B cell (primary cell): ENCODE results near the gene PDK2. TPM values are rescaled to one million over a fixed set of nuclear protein-coding genes. Genes with fewer than 3 reads are reported as not detected.

Source experiments
- ATAC-seq: fragments of 200-7000 bp; cut with Tn5 transposase; one replicate; pipeline ENCODE4 v1.10.0; 2021; ENCODE audit warnings: low read depth, mild to moderate bottlenecking, moderate number of reproducible peaks, moderate library complexity
- CTCF ChIA-PET: fragments of 350-600 bp; sonication (Branson Sonifier 250); formaldehyde crosslinking; loops from one replicate; lab custom pipeline; 2021; ENCODE audit warnings: antibody characterized with exemption, inconsistent platforms; lab: Charles Lee
- POLR2A ChIA-PET: fragments of 350-600 bp; sonication (Branson Sonifier 250); formaldehyde crosslinking; loops from one replicate; lab custom pipeline; 2021; ENCODE audit warnings: antibody characterized with exemption; lab: Charles Lee
- DNase-seq: peaks from one replicate; pipeline ENCODE4 v3.0.0; 2013
- H2AFZ ChIP-seq: 2 replicates; pipeline ENCODE4 v1.6.1; 2012; ENCODE audit warnings: mild to moderate bottlenecking, low read depth, low read length; ENCODE audit not compliant: insufficient read depth, poor library complexity, severe bottlenecking
- H3K27ac ChIP-seq, 2 donors: 1 replicate in 1 of 2; 2 replicates in 1 of 2; pipeline ENCODE4 v1.5.1; 2012 to 2013; ENCODE audit warnings: low read length in 2 of 2, mild to moderate bottlenecking in 2 of 2, moderate library complexity in 1 of 2
- H3K27me3 ChIP-seq, 4 experiments: fragments of 200-600 bp in 1 of 4; sonication (generic) in 1 of 4; replicated peaks in 1 of 4; 1 replicate in 2 of 4; 2 replicates in 2 of 4; pipeline versions ENCODE4 v1.6.1 to v1.7.0; 2013 to 2016; ENCODE audit warnings: low read length in 3 of 4, mild to moderate bottlenecking in 2 of 4, mixed read lengths in 1 of 4, moderate library complexity in 1 of 4; ENCODE audit not compliant: insufficient read depth in 4 of 4, control insufficient read depth in 3 of 4; ENCODE audit errors: control extremely low read depth in 1 of 4
- H3K36me3 ChIP-seq, 2 experiments: replicated peaks in 1 of 2; 1 replicate in 1 of 2; 2 replicates in 1 of 2; pipeline versions ENCODE4 v1.6.1 to v1.7.1; 2013; ENCODE audit warnings: low read length in 1 of 2; ENCODE audit not compliant: insufficient read depth in 2 of 2, control insufficient read depth in 1 of 2; ENCODE audit errors: control extremely low read depth in 1 of 2, extremely low read depth in 1 of 2
- H3K4me1 ChIP-seq, 2 donors: fragments of 200-600 bp in 1 of 2; sonication (generic) in 1 of 2; 1 replicate in 1 of 2; 2 replicates in 1 of 2; pipeline versions ENCODE4 v1.5.1 to v1.6.1; 2013 to 2017; ENCODE audit warnings: low read length in 2 of 2; ENCODE audit not compliant: control insufficient read depth in 2 of 2, insufficient read depth in 2 of 2
- H3K4me2 ChIP-seq: replicated peaks from 2 replicates; pipeline ENCODE3; 2012; ENCODE audit warnings: mild to moderate bottlenecking, low read depth, low read length; ENCODE audit not compliant: poor library complexity, severe bottlenecking
- H3K4me3 ChIP-seq, 5 experiments: fragments of 200-600 bp in 1 of 5; sonication (generic) in 1 of 5; 1 replicate in 3 of 5; 2 replicates in 2 of 5; pipeline versions ENCODE4 v1.5.1 to v1.7.0; 2011 to 2016; ENCODE audit warnings: low read length in 4 of 5, mild to moderate bottlenecking in 4 of 5, low read depth in 2 of 5, control low read depth in 1 of 5, moderate library complexity in 1 of 5; ENCODE audit not compliant: insufficient read depth in 1 of 5; ENCODE audit errors: control extremely low read depth in 1 of 5, extremely low read depth in 1 of 5
- H3K79me2 ChIP-seq: fragments of 200-600 bp; sonication (generic); one replicate; pipeline ENCODE4 v1.6.0; 2016; ENCODE audit warnings: low read length; ENCODE audit not compliant: control insufficient read depth, insufficient read depth
- H3K9ac ChIP-seq: fragments of 200-600 bp; sonication (generic); 2 replicates; pipeline ENCODE4 v1.6.1; 2017; ENCODE audit warnings: mild to moderate bottlenecking, low read length, moderate library complexity
- H3K9me3 ChIP-seq, 3 donors: one replicate each; pipeline versions ENCODE4 v1.6.1 to v1.7.1; 2013; ENCODE audit warnings: low read length in 2 of 3; ENCODE audit not compliant: control insufficient read depth in 2 of 3, insufficient read depth in 1 of 3; ENCODE audit errors: control extremely low read depth in 1 of 3
- H4K20me1 ChIP-seq: 2 replicates; pipeline ENCODE4 v1.6.0; 2012; ENCODE audit warnings: mild to moderate bottlenecking, low read length; ENCODE audit not compliant: insufficient read depth, control insufficient read depth, poor library complexity, severe bottlenecking
- H3K27ac Mint-ChIP-seq: one replicate; pipeline ENCODE4 v1.8.0; 2021; ENCODE audit warnings: mixed read lengths
- H3K27me3 Mint-ChIP-seq: one replicate; pipeline ENCODE4 v1.8.0; 2021; ENCODE audit warnings: mixed read lengths
- H3K4me1 Mint-ChIP-seq: one replicate; pipeline ENCODE4 v1.8.0; 2021; ENCODE audit warnings: mixed read lengths
- H3K4me3 Mint-ChIP-seq: one replicate; pipeline ENCODE4 v1.8.0; 2021; ENCODE audit warnings: mixed read lengths
- H3K9me3 Mint-ChIP-seq: one replicate; pipeline ENCODE4 v1.8.0; 2022; ENCODE audit warnings: mixed read lengths; ENCODE audit not compliant: insufficient read depth
- EZH2 ChIP-seq: IDR thresholded peaks from 2 replicates; pipeline ENCODE4 v1.6.1; 2012; ENCODE audit warnings: borderline replicate concordance, low read depth, mild to moderate bottlenecking, moderate library complexity, low read length; ENCODE audit not compliant: insufficient read depth, poor library complexity, severe bottlenecking
- WGBS: methylation state at CpG from one replicate; pipeline ENCODE4 v1.1.5; 2013; ENCODE audit warnings: missing lambda C conversion rate; ENCODE audit not compliant: insufficient coverage; 5-methylcytosine and 5-hydroxymethylcytosine counted together
- intact Hi-C: fragments of 100-400 bp; cut with micrococcal nuclease; formaldehyde crosslinking; loops from one replicate; pipeline ENCODE4 v1.10.0; 2022
- polyA plus RNA-seq: library from polyadenylated mRNA; depleted of rRNA; stranded (reverse); fragments of >200 nt; gene quantifications from 2 replicates; pipeline ENCODE4 v1.2.3, GENCODE V29; 2012
- total RNA-seq, 2 donors: library from RNA; stranded (reverse); fragments of 120-200 nt in 1 of 2; gene quantifications; 1 replicate in 1 of 2; 2 replicates in 1 of 2; pipeline versions ENCODE4 v1.2.3 to v1.2.4, GENCODE V29; 2013 to 2022
- TF ChIP-seq, protein P1 (sequence below): fragments of 200-600 bp; IDR thresholded peaks from one replicate; pipeline ENCODE4 v1.8.0; 2022; ENCODE audit warnings: antibody characterized with exemption, mild to moderate bottlenecking

The PDK2 gene
- total and polyA plus RNA-seq, 2 donors (not counting 1 experiment from before 2014, with no cell fraction given), result 35.2 to 73.2 TPM

GRCh38 chr17:50100921-50101345 is 5.8 kb downstream of the PDK2 start:
- CTCF ChIA-PET, result interaction anchor here (1.2 kb wide), 1 partner anchor 14 kb away, joined by 3 read pairs; no protein-coding TSS in a partner anchor
- no peak overlapping the region for H3K27ac ChIP-seq
- H3K4me1 ChIP-seq, result peaks cover 5 to 11% of the 10 kb centered on the region in 2 donors
- ATAC-seq, result no peak
- no peak overlapping the region for H3K4me2 ChIP-seq
- DNase-seq, result no peak
- Mint-ChIP-seq H3K27me3 (no peaks in the 10 kb centered on the region), H3K9me3 (no peaks in the 10 kb centered on the region), H3K4me3 (no peak overlapping the region), H3K27ac (no peak overlapping the region), H3K4me1 (peaks cover 10% of the 10 kb centered on the region)
- H3K9me3 ChIP-seq, result no peaks in the 10 kb centered on the region
- H2AFZ ChIP-seq, result no peak overlapping the region
- TF ChIP-seq, protein P1, sequence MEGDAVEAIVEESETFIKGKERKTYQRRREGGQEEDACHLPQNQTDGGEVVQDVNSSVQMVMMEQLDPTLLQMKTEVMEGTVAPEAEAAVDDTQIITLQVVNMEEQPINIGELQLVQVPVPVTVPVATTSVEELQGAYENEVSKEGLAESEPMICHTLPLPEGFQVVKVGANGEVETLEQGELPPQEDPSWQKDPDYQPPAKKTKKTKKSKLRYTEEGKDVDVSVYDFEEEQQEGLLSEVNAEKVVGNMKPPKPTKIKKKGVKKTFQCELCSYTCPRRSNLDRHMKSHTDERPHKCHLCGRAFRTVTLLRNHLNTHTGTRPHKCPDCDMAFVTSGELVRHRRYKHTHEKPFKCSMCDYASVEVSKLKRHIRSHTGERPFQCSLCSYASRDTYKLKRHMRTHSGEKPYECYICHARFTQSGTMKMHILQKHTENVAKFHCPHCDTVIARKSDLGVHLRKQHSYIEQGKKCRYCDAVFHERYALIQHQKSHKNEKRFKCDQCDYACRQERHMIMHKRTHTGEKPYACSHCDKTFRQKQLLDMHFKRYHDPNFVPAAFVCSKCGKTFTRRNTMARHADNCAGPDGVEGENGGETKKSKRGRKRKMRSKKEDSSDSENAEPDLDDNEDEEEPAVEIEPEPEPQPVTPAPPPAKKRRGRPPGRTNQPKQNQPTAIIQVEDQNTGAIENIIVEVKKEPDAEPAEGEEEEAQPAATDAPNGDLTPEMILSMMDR, result no peak
- TF ChIP-seq EZH2, result no peak
- no peak overlapping the region for H3K4me3 ChIP-seq
- H3K79me2 ChIP-seq, result peaks cover 5% of the 10 kb centered on the region
- peaks cover 22% of the 10 kb centered on the region for H4K20me1 ChIP-seq
- H3K36me3 ChIP-seq, result peaks cover 0 to 53% of the 10 kb centered on the region in 2 experiments
- POLR2A ChIA-PET, result no interaction called here
- intact Hi-C loops, result no loop called here
- H3K27me3 ChIP-seq, result no peaks in the 10 kb centered on the region
- H3K9ac ChIP-seq, result no peak overlapping the region
- WGBS, result 95% methylated on average over 15 of the region's 15 CpGs

DNA sequence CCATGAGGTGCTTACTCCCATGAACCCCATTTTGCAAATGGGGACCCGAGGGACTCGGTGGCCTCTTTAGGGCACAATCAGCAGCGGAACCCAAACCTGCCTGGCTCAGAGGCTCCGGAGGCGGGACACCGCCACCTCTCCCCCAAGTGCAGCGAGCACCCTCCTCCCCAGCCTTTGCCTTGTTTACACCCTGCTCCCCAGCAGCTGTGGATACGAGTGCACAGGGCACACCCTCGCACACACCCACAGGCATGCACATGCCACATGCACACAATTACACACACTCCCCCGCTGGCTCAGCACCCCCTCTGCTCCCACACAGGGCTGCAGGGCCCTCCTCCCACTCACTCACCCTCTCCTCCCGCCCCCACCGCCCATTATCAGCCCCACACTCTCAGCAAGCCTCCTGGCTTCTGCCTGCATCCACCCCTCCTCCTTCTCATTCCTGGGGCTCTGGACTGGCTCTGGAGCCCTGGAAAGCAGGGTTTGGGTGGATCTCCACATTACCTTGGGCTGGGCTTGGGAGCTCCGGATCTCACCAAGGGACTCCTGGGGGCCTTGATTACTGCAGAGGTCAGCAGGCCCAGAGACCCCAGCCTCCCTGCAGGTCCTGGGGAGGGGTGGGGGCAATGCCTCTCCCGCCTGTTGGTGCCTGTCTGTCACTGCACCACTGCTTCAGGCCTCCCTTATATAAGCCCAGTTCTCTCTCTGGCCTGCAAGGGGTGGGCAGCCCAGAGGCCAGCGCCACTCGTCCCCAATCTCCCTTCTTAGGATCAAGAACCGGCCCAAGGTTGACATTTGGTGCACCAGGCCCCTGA is 6.4 kb downstream of the PDK2 start:
- Histone ChIP-seq H4K20me1 (peaks cover 19% of the 10 kb centered on the region), H3K4me1 (peaks cover 0 to 5% of the 10 kb centered on the region in 2 donors), H3K9ac (no peak overlapping the region), H3K9me3 (no peaks in the 10 kb centered on the region), H3K4me3 (no peak overlapping the region), H3K27ac (no peak overlapping the region), H3K79me2 (no peaks in the 10 kb centered on the region), H2AFZ (no peak overlapping the region), H3K27me3 (no peaks in the 10 kb centered on the region), H3K4me2 (no peak overlapping the region), H3K36me3 (peaks cover 0 to 57% of the 10 kb centered on the region in 2 experiments)
- DNase-seq (no peak), ATAC-seq (no peak)
- POLR2A ChIA-PET, result no interaction called here
- Mint-ChIP-seq H3K9me3 (no peaks in the 10 kb centered on the region), H3K27me3 (no peaks in the 10 kb centered on the region), H3K27ac (no peak overlapping the region), H3K4me1 (peaks cover 3% of the 10 kb centered on the region), H3K4me3 (no peak overlapping the region)
- WGBS, result 95% methylated on average over 16 of the region's 17 CpGs
- intact Hi-C loops, result no loop called here
- no peak for TF ChIP-seq EZH2
- TF ChIP-seq, protein P1, result no peak
- CTCF ChIA-PET, result interaction anchor here (1.2 to 1.9 kb wide), 2 partner anchors 8 to 13 kb away, joined by 3 to 9 read pairs; no protein-coding TSS in a partner anchor
